ENCODE measurements around the gene PAX2. TPM values are rescaled to one million over a fixed set of nuclear protein-coding genes. Genes with fewer than 3 reads are reported as not detected.

Gene PAX2
- total and polyA plus RNA-seq, 2 of the 8 experiments (the other 6 are each of a cell fraction or from before 2014, with no cell fraction given) = 0.02 TPM; not detected in 1

- H3K56ac ChIP-seq (replicated peaks; ENCODE audit: insufficient read length, low read depth, low read length) = no peak overlapping the region
- peaks cover 0 to 4% (median 0%) of the 10 kb centered on the region in 4 experiments; a peak in 3 of 7 replicates for H3K27me3 ChIP-seq (replicated peaks in 1 of 4; ENCODE audit: control insufficient read depth in 3 of 4, extremely low read depth in 1 of 4, insufficient read depth in 3 of 4, low read length in 3 of 4)
- H3K27ac ChIP-seq (ENCODE audit: low read depth, low read length) = no peak overlapping the region
- H3K23ac ChIP-seq (ENCODE audit: insufficient read length) = no peak overlapping the region
- WGBS, 2 experiments (ENCODE audit: extremely low coverage in 1 of 2, insufficient coverage in 1 of 2, insufficient read length in 1 of 2, insufficient replicate concordance in 2 of 2, low coverage in 1 of 2, low lambda C conversion rate in 2 of 2, missing lambda C conversion rate in 1 of 2) = 83% methylated on average over 3 of the region's 3 CpGs; no CpG with 5 or more reads in 1 of the 2 experiments
- H4K8ac ChIP-seq (ENCODE audit: extremely low read depth, insufficient read depth, low read length) = no peak overlapping the region
- FAIRE-seq = no peak
- H2BK5ac ChIP-seq (ENCODE audit: low read depth, low read length) = no peak overlapping the region
- H3K4me2 ChIP-seq (ENCODE audit: insufficient read depth in 1 of 2, low read depth in 2 of 2, low read length in 2 of 2) = no peak overlapping the region
- no peak overlapping the region for H2BK15ac ChIP-seq (ENCODE audit: low read length)
- no peak overlapping the region for H2BK12ac ChIP-seq (ENCODE audit: low read depth, low read length)
- no peak overlapping the region for H2AFZ ChIP-seq (ENCODE audit: low read length)
- ChIA-PET CTCF (ENCODE audit: partially characterized antibody) (interaction anchor here (0.6 to 0.7 kb wide), 2 partner anchors 37 to 1534 kb away, joined by 3 read pairs; no protein-coding TSS in a partner anchor), POLR2A (ENCODE audit: partially characterized antibody) (interaction anchor here (1.5 kb wide), 1 partner anchor 9 kb away, joined by 3 read pairs; no protein-coding TSS in a partner anchor)
- no peak overlapping the region for H3K4ac ChIP-seq (replicated peaks; ENCODE audit: insufficient read length, low read depth, low read length)
- H3K36me3 ChIP-seq (ENCODE audit: control insufficient read depth in 2 of 4, insufficient read depth in 4 of 4, low read length in 3 of 4) = no peaks in the 10 kb centered on the region
- no peak for DNase-seq (ENCODE audit: low read depth in 1 of 2, low spot score in 2 of 2)
- no peaks in the 10 kb centered on the region for H3K4me1 ChIP-seq (replicated peaks in 1 of 4; ENCODE audit: control insufficient read depth in 3 of 4, insufficient read depth in 4 of 4, low read length in 3 of 4)
- no peaks in the 10 kb centered on the region for H3K23me2 ChIP-seq (ENCODE audit: low read depth, low read length)
- H2AK5ac ChIP-seq (ENCODE audit: low read depth, low read length) = no peak overlapping the region
- no peak overlapping the region for H4K5ac ChIP-seq (ENCODE audit: insufficient read length, low read depth, low read length)
- no peaks in the 10 kb centered on the region for H3K79me1 ChIP-seq (ENCODE audit: low read depth, low read length)
- peaks cover 0 to 3% of the 10 kb centered on the region in 2 experiments; a peak in 1 of 4 replicates for H3K9me3 ChIP-seq (ENCODE audit: insufficient read depth in 2 of 2, low read depth in 1 of 2, low read length in 1 of 2)
- no peak overlapping the region for H3K18ac ChIP-seq (ENCODE audit: extremely low read depth, low read length)
- TF ChIP-seq KDM4A (IDR thresholded peaks at IDR 0.05; ENCODE audit: low read depth, low read length, severe bottlenecking) = no peak
- no peak for TF ChIP-seq GTF2F1 (IDR thresholded peaks at IDR 0.05; ENCODE audit: borderline replicate concordance, low read depth, low read length)
- no peak for TF ChIP-seq SIX5 (IDR thresholded peaks at IDR 0.05; ENCODE audit: low read depth, low read length)
- TF ChIP-seq KDM5A (IDR thresholded peaks at IDR 0.05; ENCODE audit: low read length) = no peak
- no peak for TF ChIP-seq POLR2A (IDR thresholded peaks at IDR 0.05; ENCODE audit: control extremely low read depth in 1 of 2, low read depth in 2 of 2, low read length in 2 of 2)
- TF ChIP-seq YY1 (IDR thresholded peaks at IDR 0.05; ENCODE audit: low read depth, low read length) = no peak
- no peak for TF ChIP-seq CTBP2 (IDR thresholded peaks at IDR 0.05; ENCODE audit: borderline replicate concordance, insufficient read depth, insufficient read length, low read length)
- TF ChIP-seq SIN3A (conservative IDR thresholded peaks at IDR 0.05 in 1 of 2, IDR thresholded peaks at IDR 0.05 in 1 of 2; ENCODE audit: low read depth in 1 of 2, low read length in 2 of 2) = no peak
- no peak for TF ChIP-seq SRF (IDR thresholded peaks at IDR 0.05; ENCODE audit: low read depth, low read length)
- TF ChIP-seq KDM1A (IDR thresholded peaks at IDR 0.05; ENCODE audit: borderline replicate concordance, low read length) = no peak
- TF ChIP-seq E2F6 (IDR thresholded peaks at IDR 0.05) = no peak
- TF ChIP-seq CBX5 (IDR thresholded peaks at IDR 0.05; ENCODE audit: low read depth, low read length) = no peak
- H3K9ac ChIP-seq (replicated peaks in 1 of 4; ENCODE audit: extremely low read depth in 1 of 4, low read depth in 3 of 4, low read length in 3 of 4) = no peak overlapping the region
- no peak overlapping the region for H2BK120ac ChIP-seq (replicated peaks; ENCODE audit: low read depth, low read length)
- H3K79me2 ChIP-seq (ENCODE audit: control insufficient read depth in 1 of 2, insufficient read depth in 2 of 2, low read length in 2 of 2) = no peaks in the 10 kb centered on the region
- H2BK20ac ChIP-seq (ENCODE audit: low read length) = no peak overlapping the region
- H4K20me1 ChIP-seq (replicated peaks in 1 of 2; ENCODE audit: control insufficient read depth in 1 of 2, insufficient read depth in 2 of 2, low read length in 2 of 2) = no peaks in the 10 kb centered on the region
- no peak overlapping the region for H3K14ac ChIP-seq (ENCODE audit: insufficient read length)
- H4K91ac ChIP-seq (replicated peaks; ENCODE audit: insufficient read length, low read length) = no peak overlapping the region
- no peak overlapping the region for H3K4me3 ChIP-seq (ENCODE audit: extremely low read depth in 1 of 4, insufficient read depth in 2 of 4, low read depth in 3 of 4, low read length in 4 of 4)
Measured at GRCh38 chr10:100841528-100841927, 96.1 kb downstream of the PAX2 start.

Measured in H1 (cell line).